GM12873 (cell line): Measurements from ENCODE around the gene PABPC1L2B.
"Not testable (repeated sequence)": the region's sequence is repeated elsewhere in the genome, so short reads cannot be mapped to it uniquely, and the experiment has no call there.

Source experiments
- CTCF ChIP-seq: IDR thresholded peaks from 2 replicates; pipeline ENCODE4 v1.5.1; 2012; ENCODE audit warnings: low read depth, mild to moderate bottlenecking, moderate library complexity, low read length, control low read depth; ENCODE audit not compliant: insufficient read depth; ENCODE audit errors: missing control alignments

PABPC1L2B gene

GRCh38 chrX:73002733-73003132 lies at the start of gene PABPC1L2B:
Gene PABPC1L2B, plus strand, starts transcription at chrX:73002939. Its CDS starts 704 bp downstream, at chrX:73003643.
- not testable (repeated sequence) for TF ChIP-seq CTCF

- no peak for TF ChIP-seq CTCF
These were observed 18.8 kb downstream of the PABPC1L2B start for GRCh38 chrX:73021361-73022092.

- TF ChIP-seq CTCF = no peak
These were observed 26.1 kb downstream of the PABPC1L2B start for GRCh38 chrX:73028876-73029275.
